Stimulated activated CD8-positive, alpha-beta memory T cell treated with anti-CD3 and anti-CD28 coated beads, Interleukin-2, amount 100 ng/mL, for 1 hour (primary cell): Measurements from ENCODE around the gene TMEM184A.

ENCODE experiments used
- DNase-seq, 2 donors: peaks; one replicate each; pipeline ENCODE4 v3.0.0-alpha.2; 2020; ENCODE audit warnings: low read depth in 2 of 2

The TMEM184A gene

GRCh38 chr7:1567896-1568510, 12.0 kb upstream of the TMEM184A start:
- DNase-seq, result no peak

DNA sequence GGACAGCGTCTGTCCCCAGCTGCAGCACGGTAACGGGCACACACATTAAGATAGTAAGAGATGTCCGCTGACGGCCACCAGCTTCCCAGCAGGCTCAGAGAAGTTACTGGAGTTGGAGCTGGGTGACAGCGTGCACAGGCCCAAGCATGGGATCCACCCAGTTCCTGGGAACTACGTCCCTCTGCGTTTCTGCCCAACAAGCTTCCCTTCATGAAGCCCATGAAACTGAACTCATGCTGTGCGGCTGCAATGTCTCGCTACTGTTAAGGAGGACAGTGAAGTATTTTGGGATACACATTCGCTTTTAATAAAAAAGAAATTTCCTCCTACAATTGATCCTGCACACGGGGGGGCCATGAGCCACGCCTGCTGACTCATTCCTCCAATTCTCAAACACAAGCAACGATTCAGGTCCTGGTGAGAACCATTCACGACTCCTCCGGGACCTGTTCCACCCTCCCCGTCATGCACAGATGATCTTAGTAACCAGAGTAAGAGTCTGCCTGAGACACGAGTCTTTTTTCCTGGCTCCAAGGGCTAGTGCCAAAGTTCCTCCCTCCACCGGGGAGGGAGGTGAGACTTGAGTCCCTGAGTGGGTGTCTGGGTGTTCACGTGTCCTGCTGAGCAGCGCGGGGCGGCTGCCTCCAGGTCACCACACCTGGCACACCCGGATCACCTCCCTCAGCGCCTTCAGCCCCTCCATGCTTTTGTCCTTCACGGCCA, 11.2 kb upstream of the TMEM184A start:
- no peak for DNase-seq

DNA sequence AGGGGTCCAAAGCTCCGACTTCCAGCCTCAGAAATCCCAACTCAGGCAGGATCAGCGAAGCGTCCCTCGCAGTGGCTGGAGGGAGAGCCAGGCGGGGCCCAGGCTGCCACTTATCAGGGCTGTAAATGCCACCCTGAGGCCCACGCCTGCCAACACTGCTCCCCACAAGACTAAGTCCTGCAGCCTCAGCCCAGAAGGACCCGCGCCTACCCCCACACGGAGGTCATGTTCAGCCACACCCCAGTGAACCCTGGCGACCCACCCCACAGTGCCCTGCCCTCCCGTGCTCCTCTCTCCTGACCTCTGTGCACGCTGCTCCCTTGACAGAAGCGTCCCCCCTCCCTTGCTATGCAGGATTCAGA, 10.7 kb upstream of the TMEM184A start:
- no peak for DNase-seq

DNA sequence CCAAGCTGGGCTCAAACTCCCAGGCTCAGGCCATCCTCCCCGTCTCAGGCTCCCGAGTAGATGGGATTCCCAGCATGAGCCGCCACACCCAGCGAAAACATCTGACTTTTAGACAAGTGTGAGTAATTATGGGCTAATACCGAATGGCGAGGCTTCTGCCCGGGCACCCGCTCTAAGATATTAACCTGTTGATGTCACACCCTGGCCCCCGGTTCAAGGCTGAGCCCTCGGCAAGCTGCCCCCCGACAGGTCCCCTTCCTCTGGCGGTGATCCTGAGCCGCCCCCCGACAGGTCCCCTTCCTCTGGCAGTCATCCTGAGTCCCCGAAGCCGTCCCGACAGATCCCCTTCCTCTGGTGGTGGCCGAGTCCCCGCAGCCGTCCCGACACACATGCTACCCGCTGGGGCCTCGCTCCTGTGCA, 8.6 kb upstream of the TMEM184A start:
- DNase-seq, result no peak

DNA sequence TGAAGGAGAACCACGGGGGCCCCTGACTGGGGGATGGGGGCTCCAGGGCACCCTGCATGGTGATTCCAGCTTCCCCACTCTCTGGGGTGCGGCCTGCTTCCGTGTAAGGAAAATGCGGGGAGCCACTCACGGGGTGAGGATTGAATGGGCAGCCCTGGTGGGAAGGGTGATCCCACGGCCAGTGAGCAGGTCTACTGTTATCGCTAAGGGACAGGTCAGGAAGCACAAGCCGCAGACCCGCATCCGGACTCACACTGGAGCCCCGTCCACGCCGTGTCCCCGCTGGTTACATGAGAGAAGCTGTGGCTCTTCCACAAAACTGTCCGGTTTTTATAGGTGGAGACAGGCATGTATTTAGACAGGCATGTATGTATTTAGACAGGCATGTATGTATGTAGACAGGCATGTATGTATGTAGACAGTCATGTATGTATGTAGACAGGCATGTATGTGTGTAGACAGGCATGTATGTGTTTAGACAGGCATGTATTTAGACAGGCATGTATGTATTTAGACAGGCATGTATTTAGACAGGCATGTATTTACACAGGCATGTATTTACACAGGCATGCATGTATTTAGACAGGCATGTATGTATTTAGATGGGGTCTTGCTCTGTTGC, 8.1 kb upstream of the TMEM184A start:
- no peak for DNase-seq

- no peak for DNase-seq
Observed at GRCh38 chr7:1562597-1563051, 6.6 kb upstream of the TMEM184A start.

- no peak for DNase-seq
Observed at GRCh38 chr7:1562116-1562515, 6.1 kb upstream of the TMEM184A start.

DNA sequence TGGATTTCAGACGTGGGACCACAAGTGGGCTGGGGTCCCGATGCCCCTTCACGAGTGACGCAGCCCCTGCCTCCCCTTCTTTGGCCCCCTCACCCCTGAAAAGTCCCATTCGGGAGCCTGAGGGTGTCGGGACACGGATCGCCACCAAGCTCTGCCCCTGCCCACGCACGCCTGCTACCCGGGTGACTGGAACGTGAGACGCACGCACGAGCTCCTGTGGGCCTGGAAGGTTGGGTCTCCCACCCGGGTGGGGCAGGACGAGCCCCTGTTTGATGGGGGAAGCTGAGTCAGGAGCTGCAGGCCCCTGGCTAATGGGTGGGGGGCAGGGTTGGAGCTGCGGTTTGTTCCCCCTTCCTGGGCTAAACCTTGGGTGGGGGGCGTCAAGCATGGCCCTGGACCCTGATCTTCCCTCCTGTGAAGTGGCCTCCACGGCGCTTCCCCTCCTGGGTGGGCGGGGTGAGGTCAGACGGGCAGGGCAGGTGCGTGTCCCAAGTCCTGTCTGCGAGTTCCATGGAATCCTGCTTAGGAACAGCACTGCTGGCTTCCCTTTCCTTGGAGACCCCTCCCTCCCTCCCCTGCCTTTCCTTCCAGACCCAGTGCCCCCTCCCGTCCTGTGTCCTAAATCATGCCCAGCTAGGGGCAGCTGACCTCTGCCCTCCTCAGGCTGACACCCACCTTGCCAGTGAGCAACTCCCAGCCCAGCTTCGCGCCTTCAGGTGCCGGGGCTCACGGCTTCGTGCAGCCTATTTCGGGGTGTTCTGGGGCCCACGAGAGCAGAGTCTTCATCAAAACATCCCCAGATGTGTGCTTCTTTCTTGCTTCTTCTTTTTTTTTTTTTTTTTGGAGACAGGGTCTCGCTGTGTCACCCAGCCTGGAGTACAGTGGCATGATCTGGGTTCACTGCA, 5.3 kb upstream of the TMEM184A start:
- DNase-seq, result no peak

- DNase-seq, result no peak
Observed at GRCh38 chr7:1560620-1561031, 4.6 kb upstream of the TMEM184A start.

DNA sequence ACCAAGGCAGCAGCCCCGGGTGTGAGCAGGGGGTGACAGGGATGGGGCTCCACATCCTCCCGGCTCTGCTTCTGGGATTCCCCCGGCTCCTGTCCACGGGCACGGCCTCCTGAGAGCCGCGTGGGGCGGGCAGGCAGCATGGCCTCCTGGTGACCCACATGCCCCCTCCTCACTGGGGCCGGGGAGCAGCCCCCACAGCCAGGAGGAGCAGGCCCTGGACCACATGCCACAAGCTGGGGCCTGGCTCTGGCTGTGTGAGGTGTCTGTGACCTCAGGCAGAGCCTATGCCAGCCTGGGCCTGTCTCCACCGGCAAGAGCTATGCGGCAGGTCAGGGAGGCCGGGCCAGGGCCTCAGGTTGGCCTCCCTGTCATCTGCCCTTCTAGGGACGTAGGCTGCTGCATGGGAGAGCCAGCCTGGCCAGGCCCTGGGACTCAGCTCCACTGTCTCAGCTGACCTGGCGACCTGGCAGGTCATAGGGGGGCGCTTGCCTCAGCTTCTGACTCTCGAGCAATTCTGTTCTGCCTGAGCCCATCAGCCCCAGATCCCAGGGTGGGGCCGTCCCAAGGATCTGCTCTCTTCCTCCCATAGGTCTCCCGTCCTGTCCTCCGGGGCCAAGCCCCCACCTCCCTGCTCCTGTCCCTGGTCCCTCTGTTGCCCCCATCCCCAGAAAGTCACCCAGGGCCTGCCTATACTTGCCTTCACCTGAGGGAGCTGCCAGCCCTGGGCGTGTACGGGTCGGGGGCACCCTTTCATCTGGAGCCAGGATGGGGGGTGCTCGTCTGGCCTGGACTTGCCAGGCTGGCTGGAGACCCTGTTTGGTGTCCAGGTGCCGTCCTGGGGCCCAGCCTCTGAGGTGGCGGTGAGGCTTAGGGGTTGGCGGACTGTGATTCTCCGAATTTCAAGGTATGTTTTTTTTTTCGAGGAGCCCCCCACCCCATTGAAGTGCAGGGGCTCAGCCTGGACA, 3.9 kb upstream of the TMEM184A start:
- no peak for DNase-seq

- no peak for DNase-seq
Observed at GRCh38 chr7:1558841-1559625, 3.0 kb upstream of the TMEM184A start.

- no peak for DNase-seq
Observed at GRCh38 chr7:1558181-1558811, 2.3 kb upstream of the TMEM184A start.

GRCh38 chr7:1557771-1558170, 1.8 kb upstream of the TMEM184A start:
- DNase-seq, result no peak

DNA sequence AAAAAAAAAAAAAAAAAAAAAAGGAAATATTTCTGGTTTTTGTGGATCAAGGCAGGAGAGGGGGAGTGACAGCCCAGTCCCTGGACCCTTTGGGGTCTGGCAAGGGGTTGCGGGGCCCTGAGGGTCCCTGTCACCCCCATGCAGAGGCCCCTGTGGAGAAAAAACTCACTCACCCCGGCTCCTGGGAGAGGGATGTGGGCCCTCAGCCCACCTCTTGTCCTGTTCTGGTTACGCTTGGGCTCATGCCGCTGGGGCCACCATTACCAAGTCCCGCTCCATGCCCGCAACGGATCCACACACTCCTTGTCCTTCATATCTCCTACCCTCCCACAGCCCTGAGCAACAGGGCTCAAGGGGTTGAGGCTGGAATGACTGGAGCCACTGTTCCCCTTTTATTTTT, 1.0 kb upstream of the TMEM184A start:
- DNase-seq, result no peak

GRCh38 chr7:1555046-1555812, 776 bp downstream of the TMEM184A start:
- DNase-seq, result no peak

DNA sequence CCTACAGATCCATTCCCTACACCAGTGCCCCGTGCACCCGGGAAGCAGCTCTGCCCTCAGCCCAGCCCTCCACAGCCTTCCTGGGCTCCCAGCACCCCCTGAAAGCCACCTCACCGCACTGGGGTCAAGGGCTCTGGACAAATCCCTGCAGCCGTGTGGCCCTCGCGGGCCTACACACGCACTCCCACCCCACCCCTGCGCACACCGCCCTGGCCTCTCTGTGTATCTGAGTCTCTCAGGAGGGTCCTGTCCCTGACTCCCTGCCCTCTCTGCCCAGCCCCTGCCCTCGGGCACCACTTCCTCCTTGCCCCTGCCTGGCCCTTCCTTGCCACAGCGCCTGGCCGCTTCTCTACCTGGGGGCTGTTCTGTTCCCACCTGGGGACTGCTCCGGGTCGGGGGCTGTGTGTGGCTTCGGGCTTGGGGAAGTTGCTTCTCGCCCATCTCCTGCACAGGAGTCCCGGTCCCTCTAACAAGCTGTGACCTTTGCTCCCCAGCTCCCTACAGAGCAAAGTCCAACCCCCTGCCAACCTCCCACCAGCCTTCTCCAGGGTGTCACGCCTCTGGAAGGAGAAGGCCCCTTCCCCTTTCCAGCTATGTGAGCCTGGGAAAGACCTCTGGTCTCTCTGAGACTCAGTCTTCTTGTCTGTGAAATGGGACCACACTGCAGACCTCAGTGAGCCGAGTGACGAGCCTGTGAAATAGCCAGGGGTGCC, 1.5 kb downstream of the TMEM184A start:
- DNase-seq, result no peak

DNA sequence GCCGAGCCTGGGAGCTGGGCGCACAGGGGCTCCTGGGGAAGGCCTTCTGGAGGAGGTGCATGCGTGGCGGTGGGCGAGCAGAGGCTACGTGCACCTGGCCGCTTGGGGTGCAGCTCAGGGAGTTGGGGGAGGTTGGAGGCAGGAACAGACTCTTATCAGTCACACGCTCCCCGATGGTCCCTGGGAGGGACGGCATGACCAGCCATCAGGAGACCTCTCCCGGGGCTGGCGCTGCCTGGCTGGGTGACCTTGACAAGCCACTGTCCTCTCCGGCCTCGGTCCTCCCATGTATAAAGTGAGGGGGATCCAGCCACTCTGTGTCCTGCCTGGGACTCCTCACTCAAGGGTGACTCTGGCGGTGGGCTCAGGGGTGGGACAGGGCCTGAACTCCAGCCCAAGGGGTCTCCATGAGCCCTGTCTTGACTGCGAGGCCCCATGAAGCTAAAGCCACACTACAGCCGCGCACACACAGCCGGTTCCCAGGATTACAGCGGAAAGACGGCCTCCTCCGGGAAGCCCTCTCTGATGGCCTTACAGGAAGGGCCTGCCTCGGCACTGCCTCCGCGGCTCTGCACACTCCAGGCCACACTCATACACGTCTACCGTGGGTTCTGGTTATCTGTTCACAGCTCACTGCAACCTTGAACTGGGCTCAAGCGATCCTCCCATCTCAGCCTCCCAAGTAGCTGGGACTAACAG, 2.3 kb downstream of the TMEM184A start:
- DNase-seq, result no peak

DNA sequence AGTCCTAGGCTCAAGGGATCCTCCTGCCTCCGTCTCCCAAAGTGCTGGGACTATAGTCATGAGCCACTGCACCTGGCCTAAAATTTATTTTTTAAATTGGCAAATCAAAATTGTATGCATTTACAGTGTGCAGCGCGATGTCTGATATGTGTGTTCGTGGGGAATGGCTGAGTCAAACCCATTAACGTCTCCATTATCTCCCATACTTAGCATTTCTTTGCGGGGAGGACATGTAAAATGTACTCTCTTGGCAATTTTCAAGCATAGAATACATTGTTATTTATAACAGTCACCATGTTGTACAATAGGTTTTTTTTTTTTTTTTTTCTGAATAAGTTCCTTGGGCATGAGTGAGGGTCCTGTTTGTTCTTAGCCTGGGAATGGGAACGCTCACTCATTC, 3.8 kb downstream of the TMEM184A start:
- DNase-seq, result no peak
